ENCODE measurements around the gene MCUB. TPM values are rescaled to one million over a fixed set of nuclear protein-coding genes. Genes with fewer than 3 reads are reported as not detected.

Gene MCUB
- total and polyA plus RNA-seq, 2 of the 13 experiments (the other 11 are each of a cell fraction or from before 2014, with no cell fraction given), result 0.95 to 2.2 TPM

DNA sequence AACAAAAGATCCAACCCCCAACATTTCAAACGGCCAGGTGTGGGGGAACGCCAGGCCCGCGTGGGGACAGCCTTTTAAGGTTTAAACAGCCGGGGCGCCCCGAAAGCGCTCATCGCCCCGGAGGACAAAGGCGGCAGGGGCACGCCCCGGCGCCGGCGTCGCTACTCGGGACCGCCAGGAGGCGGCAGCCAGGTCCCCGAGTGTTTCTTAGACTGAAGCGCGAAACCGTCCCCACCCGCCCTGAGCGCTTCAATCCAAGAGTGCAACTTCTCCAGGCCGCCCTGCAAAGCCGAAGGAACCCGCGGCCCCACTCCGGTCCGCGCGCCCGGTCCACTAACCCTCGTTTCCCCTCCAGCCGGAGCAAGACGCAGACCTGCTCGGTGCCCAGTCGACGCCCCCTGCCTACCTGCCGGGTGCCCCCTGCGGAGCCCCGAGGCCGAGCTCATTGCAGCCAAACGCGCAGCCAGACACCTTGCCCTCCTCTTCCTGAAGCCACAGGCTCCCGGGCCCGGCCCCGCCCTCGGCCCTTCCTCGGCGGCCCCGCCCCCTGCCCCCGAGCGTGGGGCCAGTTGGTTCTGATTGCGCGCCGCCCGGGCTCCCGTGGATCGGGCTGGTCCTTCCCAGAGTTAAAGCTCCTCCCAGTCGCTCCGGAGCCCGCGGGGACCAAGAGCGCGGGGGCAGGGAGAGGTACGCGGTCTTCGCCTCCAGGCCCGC lies 143.1 kb downstream of the MCUB start, which contains the start of gene CASP6 (continued):
- TF ChIP-seq, protein P1, sequence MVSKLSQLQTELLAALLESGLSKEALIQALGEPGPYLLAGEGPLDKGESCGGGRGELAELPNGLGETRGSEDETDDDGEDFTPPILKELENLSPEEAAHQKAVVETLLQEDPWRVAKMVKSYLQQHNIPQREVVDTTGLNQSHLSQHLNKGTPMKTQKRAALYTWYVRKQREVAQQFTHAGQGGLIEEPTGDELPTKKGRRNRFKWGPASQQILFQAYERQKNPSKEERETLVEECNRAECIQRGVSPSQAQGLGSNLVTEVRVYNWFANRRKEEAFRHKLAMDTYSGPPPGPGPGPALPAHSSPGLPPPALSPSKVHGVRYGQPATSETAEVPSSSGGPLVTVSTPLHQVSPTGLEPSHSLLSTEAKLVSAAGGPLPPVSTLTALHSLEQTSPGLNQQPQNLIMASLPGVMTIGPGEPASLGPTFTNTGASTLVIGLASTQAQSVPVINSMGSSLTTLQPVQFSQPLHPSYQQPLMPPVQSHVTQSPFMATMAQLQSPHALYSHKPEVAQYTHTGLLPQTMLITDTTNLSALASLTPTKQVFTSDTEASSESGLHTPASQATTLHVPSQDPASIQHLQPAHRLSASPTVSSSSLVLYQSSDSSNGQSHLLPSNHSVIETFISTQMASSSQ (IDR thresholded peaks at IDR 0.05; ENCODE audit: low read depth), result no peak
- TF ChIP-seq, protein P1 (CRISPR knock-in tag; IDR thresholded peaks at IDR 0.05; ENCODE audit: borderline replicate concordance), result no peak
- TF ChIP-seq ZNF383 (CRISPR knock-in tag; IDR thresholded peaks at IDR 0.05; ENCODE audit: borderline replicate concordance) (no peak), MAF1 (CRISPR knock-in tag; IDR thresholded peaks at IDR 0.05; ENCODE audit: borderline replicate concordance) (0 out of 2 replicates have a peak, but pooled peaks have one; percentile 33), TFDP2 (CRISPR knock-in tag; IDR thresholded peaks at IDR 0.05) (0 out of 2 replicates have a peak, but pooled peaks have one; percentile 41), MYC (CRISPR knock-in tag; IDR thresholded peaks at IDR 0.05; ENCODE audit: borderline replicate concordance) (no peak), RBM39 (IDR thresholded peaks at IDR 0.05; ENCODE audit: low read depth, low read length, poor library complexity, severe bottlenecking) (peak; percentile 3), ZNF556 (CRISPR knock-in tag; IDR thresholded peaks at IDR 0.05; ENCODE audit: borderline replicate concordance) (no peak), TCF7 (IDR thresholded peaks at IDR 0.05; ENCODE audit: low read depth) (no peak), TFE3 (CRISPR knock-in tag; IDR thresholded peaks at IDR 0.05) (no peak)
- TF ChIP-seq, protein P2, sequence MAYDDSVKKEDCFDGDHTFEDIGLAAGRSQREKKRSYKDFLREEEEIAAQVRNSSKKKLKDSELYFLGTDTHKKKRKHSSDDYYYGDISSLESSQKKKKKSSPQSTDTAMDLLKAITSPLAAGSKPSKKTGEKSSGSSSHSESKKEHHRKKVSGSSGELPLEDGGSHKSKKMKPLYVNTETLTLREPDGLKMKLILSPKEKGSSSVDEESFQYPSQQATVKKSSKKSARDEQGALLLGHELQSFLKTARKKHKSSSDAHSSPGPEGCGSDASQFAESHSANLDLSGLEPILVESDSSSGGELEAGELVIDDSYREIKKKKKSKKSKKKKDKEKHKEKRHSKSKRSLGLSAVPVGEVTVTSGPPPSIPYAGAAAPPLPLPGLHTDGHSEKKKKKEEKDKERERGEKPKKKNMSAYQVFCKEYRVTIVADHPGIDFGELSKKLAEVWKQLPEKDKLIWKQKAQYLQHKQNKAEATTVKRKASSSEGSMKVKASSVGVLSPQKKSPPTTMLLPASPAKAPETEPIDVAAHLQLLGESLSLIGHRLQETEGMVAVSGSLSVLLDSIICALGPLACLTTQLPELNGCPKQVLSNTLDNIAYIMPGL (CRISPR knock-in tag; IDR thresholded peaks at IDR 0.05; ENCODE audit: borderline replicate concordance in 1 of 2, low read depth in 1 of 2), result peak in 1 of 2 experiments; percentile 72; a peak in 3 of 4 replicates
- TF ChIP-seq, protein P3, sequence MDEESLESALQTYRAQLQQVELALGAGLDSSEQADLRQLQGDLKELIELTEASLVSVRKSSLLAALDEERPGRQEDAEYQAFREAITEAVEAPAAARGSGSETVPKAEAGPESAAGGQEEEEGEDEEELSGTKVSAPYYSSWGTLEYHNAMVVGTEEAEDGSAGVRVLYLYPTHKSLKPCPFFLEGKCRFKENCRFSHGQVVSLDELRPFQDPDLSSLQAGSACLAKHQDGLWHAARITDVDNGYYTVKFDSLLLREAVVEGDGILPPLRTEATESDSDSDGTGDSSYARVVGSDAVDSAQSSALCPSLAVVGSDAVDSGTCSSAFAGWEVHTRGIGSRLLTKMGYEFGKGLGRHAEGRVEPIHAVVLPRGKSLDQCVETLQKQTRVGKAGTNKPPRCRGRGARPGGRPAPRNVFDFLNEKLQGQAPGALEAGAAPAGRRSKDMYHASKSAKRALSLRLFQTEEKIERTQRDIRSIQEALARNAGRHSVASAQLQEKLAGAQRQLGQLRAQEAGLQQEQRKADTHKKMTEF (CRISPR knock-in tag; IDR thresholded peaks at IDR 0.05), result peak; percentile 42; the same call in 1 of the 2 replicates
- TF ChIP-seq, protein P4, sequence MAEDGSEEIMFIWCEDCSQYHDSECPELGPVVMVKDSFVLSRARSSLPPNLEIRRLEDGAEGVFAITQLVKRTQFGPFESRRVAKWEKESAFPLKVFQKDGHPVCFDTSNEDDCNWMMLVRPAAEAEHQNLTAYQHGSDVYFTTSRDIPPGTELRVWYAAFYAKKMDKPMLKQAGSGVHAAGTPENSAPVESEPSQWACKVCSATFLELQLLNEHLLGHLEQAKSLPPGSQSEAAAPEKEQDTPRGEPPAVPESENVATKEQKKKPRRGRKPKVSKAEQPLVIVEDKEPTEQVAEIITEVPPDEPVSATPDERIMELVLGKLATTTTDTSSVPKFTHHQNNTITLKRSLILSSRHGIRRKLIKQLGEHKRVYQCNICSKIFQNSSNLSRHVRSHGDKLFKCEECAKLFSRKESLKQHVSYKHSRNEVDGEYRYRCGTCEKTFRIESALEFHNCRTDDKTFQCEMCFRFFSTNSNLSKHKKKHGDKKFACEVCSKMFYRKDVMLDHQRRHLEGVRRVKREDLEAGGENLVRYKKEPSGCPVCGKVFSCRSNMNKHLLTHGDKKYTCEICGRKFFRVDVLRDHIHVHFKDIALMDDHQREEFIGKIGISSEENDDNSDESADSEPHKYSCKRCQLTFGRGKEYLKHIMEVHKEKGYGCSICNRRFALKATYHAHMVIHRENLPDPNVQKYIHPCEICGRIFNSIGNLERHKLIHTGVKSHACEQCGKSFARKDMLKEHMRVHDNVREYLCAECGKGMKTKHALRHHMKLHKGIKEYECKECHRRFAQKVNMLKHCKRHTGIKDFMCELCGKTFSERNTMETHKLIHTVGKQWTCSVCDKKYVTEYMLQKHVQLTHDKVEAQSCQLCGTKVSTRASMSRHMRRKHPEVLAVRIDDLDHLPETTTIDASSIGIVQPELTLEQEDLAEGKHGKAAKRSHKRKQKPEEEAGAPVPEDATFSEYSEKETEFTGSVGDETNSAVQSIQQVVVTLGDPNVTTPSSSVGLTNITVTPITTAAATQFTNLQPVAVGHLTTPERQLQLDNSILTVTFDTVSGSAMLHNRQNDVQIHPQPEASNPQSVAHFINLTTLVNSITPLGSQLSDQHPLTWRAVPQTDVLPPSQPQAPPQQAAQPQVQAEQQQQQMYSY (CRISPR knock-in tag; IDR thresholded peaks at IDR 0.05), result peak; percentile 47; the same call in 1 of the 2 replicates
